ENCODE measurements around the gene OTOP3.
A peak's percentile ranks its signal among the peaks of the same experiment; 100 is the strongest.
"Not testable (repeated sequence)": the region's sequence is repeated elsewhere in the genome, so short reads cannot be mapped to it uniquely, and the experiment has no call there.

The OTOP3 gene

GRCh38 chr17:74935585-74936469 is at the start of gene OTOP3:
TSS of gene OTOP3 (plus strand) at chr17:74935898. CDS start at chr17:74935922, 24 bp downstream.
- DNase-seq, result peak; percentile 76

- no peak for DNase-seq
These were observed 47.2 kb upstream of the OTOP3 start for GRCh38 chr17:74888469-74888868.

DNA sequence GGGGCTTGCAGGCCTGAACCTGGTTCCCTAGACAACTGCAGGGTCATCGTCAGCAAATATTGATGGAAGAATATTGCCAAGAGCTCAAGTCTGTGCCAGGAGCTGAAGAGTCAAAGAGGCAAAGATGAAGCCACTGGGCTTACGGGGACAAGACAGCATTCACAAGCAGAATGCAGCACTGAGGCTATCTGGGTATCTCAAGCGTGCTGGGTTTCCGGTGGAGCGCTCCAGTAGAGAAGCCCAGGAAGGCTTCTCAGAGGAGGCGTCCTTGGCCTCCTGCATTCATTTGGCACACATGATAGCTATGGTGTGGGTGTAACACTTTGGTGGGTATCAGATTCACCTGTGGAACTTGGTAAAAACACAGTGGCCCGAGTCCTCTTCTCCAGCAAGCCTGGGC is 45.1 kb upstream of the OTOP3 start:
- DNase-seq, result no peak

DNA sequence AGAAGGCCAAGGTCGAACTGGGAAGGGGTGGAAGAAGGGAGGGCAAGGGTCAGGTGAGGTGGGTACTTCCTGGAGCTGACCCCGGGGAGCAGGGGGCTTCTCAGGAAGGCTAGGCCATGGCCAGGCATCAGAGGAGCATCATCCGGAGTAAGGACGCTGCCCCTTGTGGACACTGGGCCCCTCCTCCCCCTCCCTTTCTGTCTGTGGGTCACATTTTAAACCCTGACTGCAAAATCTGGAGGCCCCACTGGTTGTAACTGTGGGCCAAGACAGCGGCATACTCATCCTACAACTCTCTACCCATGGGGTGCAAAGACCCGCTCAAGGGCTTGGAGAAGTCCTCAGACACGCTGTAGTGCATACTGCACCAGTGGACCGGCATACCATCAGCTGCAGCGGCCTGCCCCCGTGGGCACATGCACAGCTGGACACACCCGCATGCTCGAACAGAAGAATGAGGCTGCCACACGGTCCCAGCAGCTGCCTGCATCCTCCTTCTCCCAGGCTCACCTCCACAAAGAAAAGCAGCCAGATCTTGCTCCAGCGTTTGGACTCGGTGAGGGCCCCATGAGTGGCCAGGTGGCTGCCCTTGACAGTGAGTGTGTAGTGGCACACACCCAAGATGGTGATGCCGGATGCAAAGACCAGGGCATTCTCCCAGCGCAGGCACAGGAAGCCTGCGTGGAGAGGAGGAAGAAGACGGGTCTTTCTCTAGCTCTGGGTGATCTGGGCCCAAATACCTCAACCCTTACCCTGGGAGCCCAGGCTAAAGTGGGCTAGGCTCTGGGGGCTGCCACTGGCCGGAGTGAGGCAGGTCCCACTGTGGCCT is 43.5 kb upstream of the OTOP3 start:
- DNase-seq, result no peak

- no peak for DNase-seq
These were observed 42.5 kb upstream of the OTOP3 start, which contains the start of gene FADS6 for GRCh38 chr17:74892974-74893911. TSS of gene FADS6 (minus strand) at chr17:74893633. CDS start at chr17:74893595, 38 bp downstream.

DNA sequence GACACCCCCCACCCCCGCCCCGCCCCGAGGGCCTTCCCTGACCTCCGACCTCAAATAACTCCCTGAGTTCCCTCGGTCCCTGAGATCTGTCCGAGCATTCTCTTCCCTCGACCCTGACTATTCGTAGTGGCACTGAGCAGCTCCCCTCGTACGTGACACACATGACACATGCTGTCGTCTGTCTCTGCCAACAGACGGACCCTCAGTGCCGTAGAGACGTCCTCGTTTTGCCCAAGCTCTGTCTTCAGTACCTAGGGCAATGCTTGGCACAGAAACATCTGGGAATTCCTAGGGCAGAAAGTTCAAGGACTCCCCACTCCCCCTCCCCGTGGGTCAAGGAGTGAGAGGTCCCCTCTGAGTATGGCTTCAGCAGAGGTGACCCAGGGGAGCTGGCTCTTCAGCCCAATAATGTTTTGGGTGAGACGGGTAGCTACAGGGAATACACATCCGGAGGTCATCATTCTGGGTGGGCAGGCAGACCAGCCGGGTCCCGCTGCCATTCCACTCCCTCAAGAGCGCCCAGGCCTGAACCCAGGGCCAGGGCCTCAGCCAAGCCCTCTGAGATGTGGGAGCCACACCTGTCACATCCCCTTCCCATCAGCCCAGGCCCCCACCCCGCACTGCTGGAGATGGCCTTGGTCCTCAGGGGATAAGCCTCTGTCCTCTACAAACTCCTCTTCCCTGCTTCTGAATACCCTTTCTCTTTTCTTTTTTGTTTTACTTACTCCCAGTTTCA is 41.6 kb upstream of the OTOP3 start:
- DNase-seq, result no peak

GRCh38 chr17:74898376-74898946 is 37.2 kb upstream of the OTOP3 start:
- DNase-seq, result peak; percentile 30

DNA sequence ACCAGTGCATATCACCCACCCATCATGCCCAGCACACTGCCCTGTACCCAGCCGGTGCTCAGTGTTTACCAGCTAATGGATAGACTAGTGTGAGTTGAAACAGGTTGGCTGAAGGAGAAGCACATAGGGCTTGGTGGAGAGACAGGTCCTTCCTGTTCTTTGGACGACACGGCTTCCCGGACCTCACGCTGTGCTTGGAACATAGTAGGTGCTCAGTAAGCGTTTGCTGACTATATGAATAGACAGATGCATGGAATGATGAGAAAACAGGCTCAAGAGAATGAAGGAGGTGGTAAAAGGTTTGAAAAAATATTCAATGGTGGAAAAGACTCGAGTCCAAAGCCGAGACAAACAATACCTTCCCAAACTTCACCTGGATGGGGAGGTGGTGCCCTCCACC is 35.5 kb upstream of the OTOP3 start:
- DNase-seq, result no peak

GRCh38 chr17:74901353-74902135 is 34.2 kb upstream of the OTOP3 start:
- DNase-seq, result no peak

DNA sequence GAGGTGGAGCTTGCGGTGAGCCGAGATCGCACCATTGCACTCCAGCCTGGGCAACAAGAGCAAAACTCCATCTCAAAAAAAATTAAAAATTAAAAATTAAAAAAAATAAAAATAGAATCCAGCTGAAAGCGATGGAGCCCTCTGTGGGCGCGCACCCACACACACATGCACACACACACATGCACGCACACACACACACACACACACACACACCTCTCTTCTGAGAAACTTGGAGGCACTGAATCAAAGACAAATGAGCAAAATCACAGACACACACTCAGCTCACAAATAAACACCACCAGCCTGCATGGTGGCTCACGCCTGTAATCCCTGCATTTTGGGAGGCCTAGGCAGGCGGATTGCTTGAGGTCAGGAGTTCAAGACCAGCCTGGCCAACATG is 32.7 kb upstream of the OTOP3 start:
- no peak for DNase-seq

- no peak for DNase-seq
These were observed 32.0 kb upstream of the OTOP3 start for GRCh38 chr17:74903671-74904070.

DNA sequence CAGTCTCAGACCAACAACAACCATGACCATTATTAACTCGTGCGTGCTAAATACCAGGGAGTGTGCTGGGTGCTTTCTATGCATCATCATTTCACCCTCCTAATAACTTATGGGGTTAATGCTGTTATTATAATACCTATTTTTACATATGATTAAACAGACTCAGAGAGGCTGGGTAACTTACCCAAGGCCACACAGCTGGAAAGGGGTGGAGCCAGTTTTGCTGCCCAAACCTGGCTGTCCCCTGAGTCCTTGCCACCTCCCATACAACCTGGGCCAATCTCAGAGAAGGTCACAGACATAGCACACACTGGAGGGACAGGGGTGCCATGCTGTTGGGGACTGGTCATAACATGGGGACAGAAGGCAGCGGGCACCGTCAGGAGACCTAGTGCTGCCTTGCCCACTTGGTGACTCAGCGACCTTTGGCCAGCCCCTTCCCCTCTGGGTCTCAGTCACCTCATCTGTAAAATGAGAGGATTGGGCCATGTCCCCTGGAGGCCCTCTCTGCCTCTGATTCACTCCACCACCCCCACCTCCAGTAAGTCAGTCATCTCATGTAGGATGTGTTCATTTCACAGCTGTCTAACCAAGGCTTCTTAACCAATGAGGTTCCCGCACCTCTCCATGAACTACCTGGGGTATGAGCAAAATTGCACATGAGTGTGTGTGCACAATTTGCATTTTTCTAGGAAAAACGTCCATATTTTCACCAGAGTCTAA is 30.9 kb upstream of the OTOP3 start:
- DNase-seq, result no peak

DNA sequence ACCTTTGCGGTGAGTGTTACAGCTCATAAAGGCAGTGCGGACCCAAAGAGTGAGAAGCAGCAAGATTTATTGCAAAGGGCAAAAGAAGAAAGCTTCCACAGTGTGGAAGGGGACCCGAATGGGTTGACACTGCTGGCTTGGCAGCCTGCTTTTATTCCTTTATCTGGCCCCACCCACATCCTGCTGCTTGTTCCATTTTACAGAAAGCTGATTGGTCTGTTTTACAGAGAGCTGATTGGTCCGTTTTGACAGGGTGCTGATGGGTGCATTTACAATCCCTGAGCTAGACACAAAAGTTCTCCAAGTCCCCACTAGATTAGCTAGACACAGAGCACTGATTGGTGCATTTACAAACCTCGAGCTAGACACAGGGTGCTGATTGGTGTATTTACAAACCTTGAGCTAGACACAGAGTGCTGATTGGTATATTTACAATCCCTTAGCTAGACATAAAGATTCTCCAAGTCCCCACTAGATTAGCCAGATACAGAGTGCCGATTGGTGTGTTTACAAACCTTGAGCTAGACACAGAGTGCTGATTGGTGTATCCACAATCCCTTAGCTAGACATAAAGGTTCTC is 29.4 kb upstream of the OTOP3 start:
- DNase-seq, result peak; percentile 16

DNA sequence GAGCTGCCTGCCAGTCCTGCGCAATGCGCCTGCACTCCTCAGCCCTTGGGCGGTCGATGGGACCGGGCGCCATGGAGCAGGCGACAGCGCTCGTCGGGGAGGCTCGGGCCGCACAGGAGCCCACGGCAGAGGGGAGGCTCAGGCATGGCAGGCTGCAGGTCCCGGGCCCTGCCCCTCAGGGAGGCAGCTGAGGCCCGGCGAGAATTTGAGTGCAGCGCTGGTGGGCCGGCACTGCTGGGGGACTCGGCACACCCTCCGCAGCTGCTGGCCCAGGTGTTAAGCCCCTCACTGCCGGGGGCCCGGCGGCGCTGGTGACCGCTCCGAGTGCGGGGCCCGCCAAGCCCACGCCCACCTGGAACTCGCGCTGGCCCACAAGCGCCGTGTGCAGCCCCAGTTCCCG is 28.7 kb upstream of the OTOP3 start:
- no peak for DNase-seq

- not testable (repeated sequence) for DNase-seq
These were observed 26.6 kb upstream of the OTOP3 start for GRCh38 chr17:74909097-74909496.

GRCh38 chr17:74911423-74911822 is 24.3 kb upstream of the OTOP3 start:
- not testable (repeated sequence) for DNase-seq

GRCh38 chr17:74916136-74916850 is 19.4 kb upstream of the OTOP3 start:
- no peak for DNase-seq

GRCh38 chr17:74916851-74917199 is 18.9 kb upstream of the OTOP3 start:
- DNase-seq, result no peak

- DNase-seq, result no peak
These were observed 18.3 kb upstream of the OTOP3 start for GRCh38 chr17:74917430-74917829.

Data from NCI-H69 (cell line).